Measurements from ENCODE around the gene LRFN4. TPM values are rescaled to one million over a fixed set of nuclear protein-coding genes. Genes with fewer than 3 reads are reported as not detected.

The LRFN4 gene
- total and polyA plus RNA-seq, 2 donors (not counting 3 experiments of a cell fraction or from before 2014, with no cell fraction given), result 22.3 to 37.4 TPM

DNA sequence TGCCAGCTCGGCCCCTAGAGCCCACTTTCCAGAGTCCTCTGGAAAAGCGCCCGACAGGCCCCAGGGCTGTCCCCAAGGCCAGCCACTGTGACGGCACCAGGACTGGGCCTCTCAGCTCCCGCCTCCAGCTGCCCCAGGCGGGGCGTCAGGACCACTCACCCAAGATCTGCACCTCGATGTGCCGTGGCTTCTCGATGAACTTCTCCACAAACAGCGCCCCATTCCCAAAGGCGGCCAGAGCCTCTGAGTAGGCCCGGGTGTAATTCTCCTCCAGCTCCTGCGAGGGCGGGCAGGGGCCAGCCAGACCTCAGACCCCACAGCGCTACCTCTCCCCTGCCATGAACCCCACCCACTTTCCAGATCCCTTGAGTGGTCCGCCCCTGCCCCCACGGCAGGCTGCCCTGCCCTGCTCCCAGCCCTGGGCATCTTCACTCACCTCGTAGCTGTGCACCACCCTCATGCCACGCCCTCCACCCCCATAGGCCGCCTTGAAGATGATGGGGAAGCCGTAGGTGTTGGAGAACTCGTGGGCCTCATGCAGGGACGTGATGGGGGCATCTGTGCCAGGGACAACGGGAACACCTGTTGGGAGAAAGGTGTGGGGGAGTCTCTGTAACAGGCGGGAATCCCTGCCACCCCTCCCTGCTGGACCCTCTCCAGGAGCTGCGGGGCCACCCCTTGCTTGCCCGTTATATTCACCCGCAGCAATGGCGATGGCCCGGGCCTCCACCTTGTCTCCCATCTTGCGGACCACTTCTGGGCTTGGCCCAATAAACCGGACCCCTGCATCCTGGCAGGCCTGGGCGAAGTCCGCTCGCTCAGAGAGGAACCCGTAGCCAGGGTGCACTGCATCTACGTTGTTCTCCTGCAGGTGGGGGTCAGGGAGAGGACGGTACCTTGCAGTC lies 14.0 kb downstream of the LRFN4 start:
- no peak overlapping the region for H2AFZ ChIP-seq (ENCODE audit: low read depth, low read length)
- no peak overlapping the region for H3K9ac ChIP-seq (replicated peaks; ENCODE audit: extremely low read depth, insufficient read depth, low read length)
- ChIA-PET CTCF (no interaction called here), POLR2A (no interaction called here)
- no peak for FAIRE-seq
- no peaks in the 10 kb centered on the region for H4K20me1 ChIP-seq (replicated peaks; ENCODE audit: control insufficient read depth, extremely low read depth, insufficient read depth, low read length)
- H3K79me2 ChIP-seq (ENCODE audit: control insufficient read depth, insufficient read depth, low read length), result no peaks in the 10 kb centered on the region
- H3K9me1 ChIP-seq (replicated peaks; ENCODE audit: control insufficient read depth, extremely low read depth, insufficient read depth, low read length), result no peaks in the 10 kb centered on the region
- H3K4me1 ChIP-seq (ENCODE audit: control insufficient read depth, extremely low read depth, insufficient read depth, low read length), result no peaks in the 10 kb centered on the region
- H3K9me3 ChIP-seq (replicated peaks; ENCODE audit: control insufficient read depth, insufficient read depth, low read length), result no peaks in the 10 kb centered on the region
- H3K36me3 ChIP-seq (ENCODE audit: control insufficient read depth in 2 of 2, extremely low read depth in 1 of 2, insufficient read depth in 2 of 2, low read length in 2 of 2), result no peaks in the 10 kb centered on the region
- no TSS peak for BruUV-seq (replicated peaks)
- H3K4me2 ChIP-seq (ENCODE audit: insufficient read depth, low read length), result no peak overlapping the region
- TF ChIP-seq GATA2 (IDR thresholded peaks at IDR 0.05; ENCODE audit: insufficient read depth, insufficient read length, low read depth, low read length), result no peak
- TF ChIP-seq MYC (IDR thresholded peaks at IDR 0.05; ENCODE audit: low read depth, low read length), result no peak
- TF ChIP-seq FOS (IDR thresholded peaks at IDR 0.05; ENCODE audit: borderline replicate concordance, insufficient read depth, low read length), result no peak
- TF ChIP-seq, protein P1, sequence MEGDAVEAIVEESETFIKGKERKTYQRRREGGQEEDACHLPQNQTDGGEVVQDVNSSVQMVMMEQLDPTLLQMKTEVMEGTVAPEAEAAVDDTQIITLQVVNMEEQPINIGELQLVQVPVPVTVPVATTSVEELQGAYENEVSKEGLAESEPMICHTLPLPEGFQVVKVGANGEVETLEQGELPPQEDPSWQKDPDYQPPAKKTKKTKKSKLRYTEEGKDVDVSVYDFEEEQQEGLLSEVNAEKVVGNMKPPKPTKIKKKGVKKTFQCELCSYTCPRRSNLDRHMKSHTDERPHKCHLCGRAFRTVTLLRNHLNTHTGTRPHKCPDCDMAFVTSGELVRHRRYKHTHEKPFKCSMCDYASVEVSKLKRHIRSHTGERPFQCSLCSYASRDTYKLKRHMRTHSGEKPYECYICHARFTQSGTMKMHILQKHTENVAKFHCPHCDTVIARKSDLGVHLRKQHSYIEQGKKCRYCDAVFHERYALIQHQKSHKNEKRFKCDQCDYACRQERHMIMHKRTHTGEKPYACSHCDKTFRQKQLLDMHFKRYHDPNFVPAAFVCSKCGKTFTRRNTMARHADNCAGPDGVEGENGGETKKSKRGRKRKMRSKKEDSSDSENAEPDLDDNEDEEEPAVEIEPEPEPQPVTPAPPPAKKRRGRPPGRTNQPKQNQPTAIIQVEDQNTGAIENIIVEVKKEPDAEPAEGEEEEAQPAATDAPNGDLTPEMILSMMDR (IDR thresholded peaks at IDR 0.05; ENCODE audit: extremely low read depth in 1 of 2, insufficient read depth in 1 of 2, low read depth in 1 of 2, low read length in 2 of 2), result no peak
- TF ChIP-seq POLR2A (IDR thresholded peaks at IDR 0.05; ENCODE audit: low read depth, low read length), result no peak
- TF ChIP-seq JUN (IDR thresholded peaks at IDR 0.05; ENCODE audit: borderline replicate concordance, insufficient read depth, insufficient read length, low read depth), result no peak
- TF ChIP-seq, protein P2, sequence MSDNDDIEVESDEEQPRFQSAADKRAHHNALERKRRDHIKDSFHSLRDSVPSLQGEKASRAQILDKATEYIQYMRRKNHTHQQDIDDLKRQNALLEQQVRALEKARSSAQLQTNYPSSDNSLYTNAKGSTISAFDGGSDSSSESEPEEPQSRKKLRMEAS (IDR thresholded peaks at IDR 0.05; ENCODE audit: insufficient read depth, insufficient read length), result no peak
- no peak for TF ChIP-seq POLR2AphosphoS5 (IDR thresholded peaks at IDR 0.05; ENCODE audit: insufficient read depth, low read depth, low read length)
- TF ChIP-seq EZH2 (IDR thresholded peaks at IDR 0.05; ENCODE audit: borderline replicate concordance, low read depth, low read length, severe bottlenecking), result no peak
- intact Hi-C loops (cut with micrococcal nuclease), result no loop called here
- H3K27me3 ChIP-seq (ENCODE audit: control insufficient read depth in 2 of 2, insufficient read depth in 2 of 2, low read length in 2 of 2), result no peaks in the 10 kb centered on the region
- H3K27ac ChIP-seq (ENCODE audit: insufficient read depth, low read depth, low read length), result no peak overlapping the region
- no peak for DNase-seq (ENCODE audit: low read depth, low spot score)
- dilution Hi-C loops (cut with MboI; ENCODE audit: extremely low pct_ligation_motif_present, low sequenced_read_pairs), result no loop called here
- no peak overlapping the region for H3K4me3 ChIP-seq (replicated peaks in 1 of 3; ENCODE audit: insufficient read depth in 1 of 3, low read depth in 1 of 3, low read length in 3 of 3)
